Fibroblast of mammary gland (primary cell): ENCODE data around the gene GABRB2.
"Not testable (repeated sequence)": the region's sequence is repeated elsewhere in the genome, so short reads cannot be mapped to it uniquely, and the experiment has no call there.

ENCODE experiments used
- DNase-seq: peaks from one replicate; pipeline ENCODE4 v3.0.0-alpha.2; 2010; ENCODE audit warnings: low read depth
- H3K4me3 ChIP-seq: 2 replicates; pipeline ENCODE4 v1.5.1; 2011; ENCODE audit warnings: low read depth, mild to moderate bottlenecking, low read length, moderate library complexity; ENCODE audit not compliant: control insufficient read depth
- TF ChIP-seq, protein P1 (sequence below): conservative IDR thresholded peaks from 2 replicates; pipeline ENCODE4 v1.5.1; 2011; ENCODE audit warnings: low read depth, low read length, inconsistent platforms; ENCODE audit not compliant: control insufficient read depth, insufficient read depth

The GABRB2 gene

DNA sequence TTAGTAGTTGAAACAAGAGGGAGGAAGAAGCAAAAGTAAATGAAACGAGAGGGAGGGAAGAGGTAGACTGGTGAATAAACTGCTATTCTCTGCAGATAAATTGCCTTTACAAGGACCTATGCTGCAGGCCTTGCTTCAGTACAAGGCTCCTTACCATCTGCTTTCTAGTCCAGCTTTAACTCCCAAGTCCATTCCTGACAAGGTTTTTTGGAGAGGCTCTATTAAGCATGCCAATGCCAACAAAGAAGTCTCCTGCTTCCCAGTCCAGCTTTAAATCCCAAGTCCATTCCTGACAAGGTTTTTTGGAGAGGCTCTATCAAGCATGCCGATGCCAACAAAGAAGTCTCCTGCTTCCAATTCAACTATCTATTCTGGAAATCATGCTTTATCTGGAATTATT lies 244.9 kb downstream of the GABRB2 start:
- no peak for DNase-seq
- TF ChIP-seq, protein P1, sequence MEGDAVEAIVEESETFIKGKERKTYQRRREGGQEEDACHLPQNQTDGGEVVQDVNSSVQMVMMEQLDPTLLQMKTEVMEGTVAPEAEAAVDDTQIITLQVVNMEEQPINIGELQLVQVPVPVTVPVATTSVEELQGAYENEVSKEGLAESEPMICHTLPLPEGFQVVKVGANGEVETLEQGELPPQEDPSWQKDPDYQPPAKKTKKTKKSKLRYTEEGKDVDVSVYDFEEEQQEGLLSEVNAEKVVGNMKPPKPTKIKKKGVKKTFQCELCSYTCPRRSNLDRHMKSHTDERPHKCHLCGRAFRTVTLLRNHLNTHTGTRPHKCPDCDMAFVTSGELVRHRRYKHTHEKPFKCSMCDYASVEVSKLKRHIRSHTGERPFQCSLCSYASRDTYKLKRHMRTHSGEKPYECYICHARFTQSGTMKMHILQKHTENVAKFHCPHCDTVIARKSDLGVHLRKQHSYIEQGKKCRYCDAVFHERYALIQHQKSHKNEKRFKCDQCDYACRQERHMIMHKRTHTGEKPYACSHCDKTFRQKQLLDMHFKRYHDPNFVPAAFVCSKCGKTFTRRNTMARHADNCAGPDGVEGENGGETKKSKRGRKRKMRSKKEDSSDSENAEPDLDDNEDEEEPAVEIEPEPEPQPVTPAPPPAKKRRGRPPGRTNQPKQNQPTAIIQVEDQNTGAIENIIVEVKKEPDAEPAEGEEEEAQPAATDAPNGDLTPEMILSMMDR, result no peak
- no peak overlapping the region for H3K4me3 ChIP-seq

DNA sequence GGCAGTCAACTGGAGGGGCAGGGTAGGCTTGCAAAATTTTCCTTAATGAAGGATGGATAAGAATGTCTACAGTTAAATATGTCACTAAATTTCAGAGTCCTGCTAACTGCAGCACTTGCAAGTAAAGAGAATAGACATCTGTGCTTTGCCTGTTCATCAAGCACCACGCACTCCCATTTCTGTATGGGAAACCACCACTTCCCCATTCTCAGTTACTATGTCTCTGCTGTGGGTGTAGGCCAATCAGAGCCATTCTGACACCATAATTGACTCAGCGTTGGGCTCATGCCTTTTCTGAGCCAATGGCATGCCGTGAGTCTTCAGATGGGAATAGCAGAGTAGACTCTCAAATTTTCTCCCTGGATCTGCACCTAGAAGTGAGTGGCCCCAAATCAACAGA lies 247.5 kb downstream of the GABRB2 start:
- DNase-seq, result no peak
- TF ChIP-seq, protein P1, result no peak
- no peak overlapping the region for H3K4me3 ChIP-seq

DNA sequence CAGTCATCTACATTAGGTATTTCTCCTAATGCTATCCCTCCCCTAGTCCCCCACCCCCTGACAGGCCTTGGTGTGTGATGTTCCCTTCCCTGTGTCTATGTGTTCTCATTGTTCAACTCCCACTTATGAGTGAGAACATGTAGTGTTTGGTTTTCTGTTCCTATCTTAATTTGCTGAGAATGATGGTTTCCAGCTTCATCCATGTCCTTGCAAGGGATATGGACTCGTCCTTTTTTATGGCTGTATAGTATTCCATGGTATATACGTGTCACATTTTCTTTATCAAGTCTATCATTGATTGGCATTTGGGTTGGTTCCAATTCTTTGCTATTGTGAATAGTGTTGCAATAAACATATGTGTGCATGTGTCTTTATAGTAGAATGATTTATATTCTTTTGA lies 249.1 kb downstream of the GABRB2 start:
- DNase-seq, H3K4me3 ChIP-seq: not testable (repeated sequence)

DNA sequence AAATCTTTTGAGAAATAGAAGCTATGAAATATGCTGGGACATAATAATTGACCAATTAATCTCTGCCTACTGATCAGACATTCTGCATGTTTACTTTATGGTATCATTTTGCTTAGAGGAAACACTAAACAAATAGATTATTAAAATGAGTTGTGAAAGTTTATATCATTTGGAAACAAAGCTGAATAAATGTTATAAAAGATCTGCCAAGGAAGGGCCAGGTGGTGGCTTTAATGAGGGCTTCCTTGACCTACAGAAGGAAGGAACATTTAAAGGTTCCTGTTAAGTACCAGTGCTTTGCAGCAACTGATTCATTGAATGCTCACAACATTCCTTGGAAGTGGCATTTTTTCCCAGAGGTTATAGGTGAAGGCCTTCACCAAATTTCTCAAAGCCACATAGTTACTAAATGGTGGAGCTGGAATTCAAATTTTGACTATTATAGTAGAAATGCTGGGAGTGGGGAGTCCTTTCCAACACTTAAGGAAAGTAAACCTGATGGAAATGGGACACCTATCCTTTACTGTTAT lies 250.7 kb downstream of the GABRB2 start:
- DNase-seq, result no peak
- no peak overlapping the region for H3K4me3 ChIP-seq
- TF ChIP-seq, protein P1, result no peak

DNA sequence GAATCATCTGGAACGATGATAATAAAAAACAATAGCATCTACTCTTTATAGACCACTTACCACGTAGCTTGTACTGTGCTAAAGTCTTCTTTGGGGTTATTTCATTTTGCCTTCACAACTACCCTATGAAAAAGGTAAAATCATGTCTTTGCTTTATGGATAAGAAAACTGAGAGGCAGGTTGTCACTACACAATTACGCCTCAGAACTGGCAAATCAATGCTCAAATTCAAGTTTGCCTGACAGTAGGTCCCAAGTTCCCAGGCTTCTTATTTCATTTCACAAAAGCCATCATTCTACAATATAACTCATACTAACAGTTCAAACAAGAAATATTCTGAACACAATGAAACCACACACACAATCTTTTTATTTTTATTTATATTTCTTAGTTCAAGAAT lies 258.5 kb downstream of the GABRB2 start:
- TF ChIP-seq, protein P1, result no peak
- no peak for DNase-seq
- H3K4me3 ChIP-seq, result no peak overlapping the region

DNA sequence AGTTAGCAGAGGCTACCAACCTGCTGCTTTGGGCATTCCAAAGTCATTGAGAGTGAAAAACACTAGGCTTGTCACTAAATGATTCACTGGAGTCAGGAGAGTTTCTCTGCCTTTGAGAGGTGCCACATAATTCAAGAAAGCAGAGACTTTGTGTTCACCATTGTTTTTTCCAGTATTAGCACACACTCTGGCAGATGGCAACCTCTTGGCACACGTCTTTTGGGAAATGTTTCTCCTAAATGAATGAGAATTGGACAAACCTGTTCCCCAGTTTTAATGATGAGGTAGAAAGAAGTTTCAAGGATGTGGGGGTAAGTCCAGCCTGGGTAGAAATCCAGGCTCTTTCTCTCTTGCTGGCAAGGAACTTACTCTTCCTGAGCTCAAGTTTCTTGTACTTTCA lies 259.1 kb downstream of the GABRB2 start:
- no peak overlapping the region for H3K4me3 ChIP-seq
- no peak for DNase-seq
- TF ChIP-seq, protein P1, result no peak

DNA sequence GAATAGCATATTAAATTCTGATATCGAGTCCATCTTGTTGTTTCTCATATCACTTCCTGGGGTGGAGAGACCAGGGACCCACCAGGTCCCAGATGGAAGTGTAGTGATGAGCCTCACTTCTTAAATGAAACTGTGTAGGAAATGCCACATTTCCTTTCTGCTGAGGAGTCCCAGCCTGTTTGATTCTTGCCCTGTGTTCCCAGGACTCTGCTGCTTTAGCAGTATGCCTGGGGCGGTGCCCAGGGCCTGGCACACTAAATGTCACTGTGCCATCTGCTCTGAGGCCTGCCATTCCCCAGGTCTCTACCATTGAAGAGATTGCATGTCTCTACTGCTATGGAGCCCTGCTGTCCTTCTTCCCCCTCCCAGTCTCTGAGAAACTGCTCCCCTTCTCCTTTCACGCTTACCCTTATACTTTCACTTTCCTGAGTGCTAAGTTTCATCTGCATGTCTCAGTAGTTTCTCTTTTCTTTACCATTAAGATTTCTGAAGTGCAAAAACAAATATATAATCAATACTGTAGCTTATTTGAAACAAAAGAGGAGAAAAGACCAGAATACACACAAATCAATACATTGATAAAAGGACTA lies 260.4 kb downstream of the GABRB2 start:
- DNase-seq, result no peak
- H3K4me3 ChIP-seq, result no peak overlapping the region
- TF ChIP-seq, protein P1, result no peak
